Prostate gland (tissue), 2 donors: ENCODE data around the gene PRAC2. TPM values are rescaled to one million over a fixed set of nuclear protein-coding genes. Genes with fewer than 3 reads are reported as not detected.

Experiments used
- DNase-seq: peaks from one replicate; pipeline ENCODE4 v3.0.0-alpha.2; 2019; ENCODE audit warnings: low spot score
- H3K27ac ChIP-seq, 2 donors: fragments of 200-600 bp; sonication (generic); 2 replicates each; pipeline ENCODE4 v1.5.1; 2017 to 2019
- H3K27me3 ChIP-seq: fragments of 200-600 bp; sonication (generic); replicated peaks from 2 replicates; pipeline ENCODE4 v1.5.1; 2019; ENCODE audit not compliant: insufficient read depth
- H3K36me3 ChIP-seq, 2 donors: fragments of 200-600 bp; sonication (generic); 1 replicate in 1 of 2; 2 replicates in 1 of 2; pipeline versions ENCODE4 v1.5.1 to v1.8.1; 2017 to 2019
- H3K4me1 ChIP-seq: fragments of 200-600 bp; sonication (generic); replicated peaks from 2 replicates; pipeline ENCODE4 v1.5.1; 2019
- H3K4me3 ChIP-seq, 2 donors: fragments of 200-600 bp; sonication (generic); 2 replicates each; pipeline ENCODE4 v1.5.1; 2017 to 2019
- H3K9me3 ChIP-seq: fragments of 200-600 bp; sonication (generic); 2 replicates; pipeline ENCODE4 v1.5.1; 2017
- CTCF ChIP-seq, 4 experiments: fragments of 200-600 bp in 2 of 4; fragments of 450-650 bp in 2 of 4; sonication (generic) in 2 of 4; IDR thresholded peaks; 1 replicate in 3 of 4; 2 replicates in 1 of 4; pipeline ENCODE4 v1.5.1; 2016 to 2019; ENCODE audit warnings: antibody characterized with exemption in 4 of 4, mild to moderate bottlenecking in 2 of 4, moderate library complexity in 2 of 4
- POLR2A ChIP-seq: fragments of 450-650 bp; IDR thresholded peaks from one replicate; pipeline ENCODE4 v1.6.1; 2016; ENCODE audit warnings: antibody characterized with exemption, mild to moderate bottlenecking
- POLR2AphosphoS5 ChIP-seq: sonication (generic); formaldehyde crosslinking; IDR thresholded peaks from one replicate; pipeline ENCODE4 v1.6.1; 2017; ENCODE audit warnings: antibody characterized with exemption
- WGBS: methylation state at CpG from one replicate; pipeline ENCODE4 v1.1.5; 2018; 5-methylcytosine and 5-hydroxymethylcytosine counted together
- intact Hi-C: fragments of 100-400 bp; cut with DNase I; formaldehyde crosslinking; loops from one replicate; pipeline ENCODE4 v1.14.2; 2022
- total RNA-seq, 2 donors: library from RNA; depleted of rRNA; stranded (reverse); fragments of >200 nt; gene quantifications; one replicate each; pipeline ENCODE4 v1.1.0, GENCODE V29; 2016

The PRAC2 gene
- total RNA-seq, 2 donors from 2014 or later: 9.6 to 135 TPM

- Histone ChIP-seq H3K4me3 (peak overlapping the region in 1 of 2 donors; percentile 30), H3K27ac (peak overlapping the region; percentile 87 to 97), H3K9me3 (no peaks in the 10 kb centered on the region), H3K36me3 (no peaks in the 10 kb centered on the region), H3K4me1 (peaks cover 5% of the 10 kb centered on the region), H3K27me3 (no peaks in the 10 kb centered on the region)
- 6% methylated on average over 12 of the region's 12 CpGs for WGBS
- no peak for TF ChIP-seq CTCF (IDR thresholded peaks at IDR 0.05)
- peak; percentile 82 for TF ChIP-seq POLR2AphosphoS5
- TF ChIP-seq POLR2A: no peak
- DNase-seq: peak; percentile 94
- intact Hi-C loops: no loop called here
Measured at GRCh38 chr17:48745381-48746275, 22.6 kb downstream of the PRAC2 start.

GRCh38 chr17:48746916-48747444 is 24.0 kb downstream of the PRAC2 start:
- TF ChIP-seq POLR2AphosphoS5 (no peak), POLR2A (no peak), CTCF (IDR thresholded peaks at IDR 0.05) (no peak)
- peak overlapping the region; percentile 5 to 30 for H3K4me3 ChIP-seq
- H3K27me3 ChIP-seq: no peaks in the 10 kb centered on the region
- DNase-seq: no peak
- H3K27ac ChIP-seq: peak overlapping the region; percentile 87 to 97
- H3K36me3 ChIP-seq: no peaks in the 10 kb centered on the region
- 4% methylated on average over 17 of the region's 21 CpGs for WGBS
- H3K4me1 ChIP-seq: peaks cover 12% of the 10 kb centered on the region
- intact Hi-C loops: no loop called here
- H3K9me3 ChIP-seq: no peaks in the 10 kb centered on the region

- peaks cover 17% of the 10 kb centered on the region for H3K4me1 ChIP-seq
- TF ChIP-seq POLR2AphosphoS5 (no peak), CTCF (IDR thresholded peaks at IDR 0.05) (no peak), POLR2A (no peak)
- no peaks in the 10 kb centered on the region for H3K9me3 ChIP-seq
- peak; percentile 46 for DNase-seq
- H3K4me3 ChIP-seq: peak overlapping the region; percentile 5 to 30
- intact Hi-C loops: no loop called here
- no peaks in the 10 kb centered on the region for H3K36me3 ChIP-seq
- H3K27me3 ChIP-seq: no peaks in the 10 kb centered on the region
- peak overlapping the region; percentile 87 to 97 for H3K27ac ChIP-seq
- 4% methylated on average over 39 of the region's 53 CpGs for WGBS
Measured at GRCh38 chr17:48747445-48748363, 24.7 kb downstream of the PRAC2 start.

GRCh38 chr17:48748718-48749566 is 26.0 kb downstream of the PRAC2 start:
- Histone ChIP-seq H3K4me3 (peak overlapping the region in 1 of 2 donors; percentile 30), H3K9me3 (no peaks in the 10 kb centered on the region), H3K4me1 (peaks cover 20% of the 10 kb centered on the region), H3K27ac (peak overlapping the region; percentile 87 to 97), H3K27me3 (no peaks in the 10 kb centered on the region), H3K36me3 (no peaks in the 10 kb centered on the region)
- TF ChIP-seq POLR2A (no peak), POLR2AphosphoS5 (no peak), CTCF (IDR thresholded peaks at IDR 0.05) (no peak)
- 31% methylated on average over 16 of the region's 16 CpGs for WGBS
- intact Hi-C loops: no loop called here
- no peak for DNase-seq
